ENCODE results near the gene DGKB.

DGKB gene

GRCh38 chr7:14900051-14900450 is 2.5 kb downstream of the DGKB start:
- Histone ChIP-seq H3K4me3 (ENCODE audit: low read length in 2 of 2) (no peak overlapping the region), H3K27me3 (ENCODE audit: control insufficient read depth in 1 of 2, insufficient read depth in 2 of 2, low read length in 2 of 2) (no peaks in the 10 kb centered on the region), H3K9ac (ENCODE audit: low read length in 2 of 2) (no peak overlapping the region), H3K27ac (ENCODE audit: low read length) (no peak overlapping the region), H3K4me1 (ENCODE audit: control insufficient read depth, insufficient read depth, low read length) (peaks cover 7% of the 10 kb centered on the region), H3K36me3 (ENCODE audit: control insufficient read depth in 2 of 2, insufficient read depth in 2 of 2, low read length in 2 of 2) (no peaks in the 10 kb centered on the region), H3K9me3 (ENCODE audit: control insufficient read depth in 2 of 2, low read length in 2 of 2) (no peaks in the 10 kb centered on the region)

GRCh38 chr7:14899030-14899429 is 3.5 kb downstream of the DGKB start:
- peaks cover 7% of the 10 kb centered on the region for H3K4me1 ChIP-seq (ENCODE audit: control insufficient read depth, insufficient read depth, low read length)
- no peaks in the 10 kb centered on the region for H3K9me3 ChIP-seq (ENCODE audit: control insufficient read depth in 2 of 2, low read length in 2 of 2)
- H3K9ac ChIP-seq (ENCODE audit: low read length in 2 of 2), result no peak overlapping the region
- no peaks in the 10 kb centered on the region for H3K27me3 ChIP-seq (ENCODE audit: control insufficient read depth in 1 of 2, insufficient read depth in 2 of 2, low read length in 2 of 2)
- H3K36me3 ChIP-seq (ENCODE audit: control insufficient read depth in 2 of 2, insufficient read depth in 2 of 2, low read length in 2 of 2), result no peaks in the 10 kb centered on the region
- H3K4me3 ChIP-seq (ENCODE audit: low read length in 2 of 2), result no peak overlapping the region
- H3K27ac ChIP-seq (ENCODE audit: low read length), result no peak overlapping the region

- H3K9ac ChIP-seq (ENCODE audit: low read length in 2 of 2), result no peak overlapping the region
- no peaks in the 10 kb centered on the region for H3K27me3 ChIP-seq (ENCODE audit: control insufficient read depth in 1 of 2, insufficient read depth in 2 of 2, low read length in 2 of 2)
- no peaks in the 10 kb centered on the region for H3K36me3 ChIP-seq (ENCODE audit: control insufficient read depth in 2 of 2, insufficient read depth in 2 of 2, low read length in 2 of 2)
- H3K4me3 ChIP-seq (ENCODE audit: low read length in 2 of 2), result no peak overlapping the region
- no peaks in the 10 kb centered on the region for H3K4me1 ChIP-seq (ENCODE audit: control insufficient read depth, insufficient read depth, low read length)
- no peaks in the 10 kb centered on the region for H3K9me3 ChIP-seq (ENCODE audit: control insufficient read depth in 2 of 2, low read length in 2 of 2)
- no peak overlapping the region for H3K27ac ChIP-seq (ENCODE audit: low read length)
Measured at GRCh38 chr7:14896461-14896860, 6.1 kb downstream of the DGKB start.

- Histone ChIP-seq H3K36me3 (ENCODE audit: control insufficient read depth in 2 of 2, insufficient read depth in 2 of 2, low read length in 2 of 2) (no peaks in the 10 kb centered on the region), H3K4me1 (ENCODE audit: control insufficient read depth, insufficient read depth, low read length) (no peaks in the 10 kb centered on the region), H3K27me3 (ENCODE audit: control insufficient read depth in 1 of 2, insufficient read depth in 2 of 2, low read length in 2 of 2) (no peaks in the 10 kb centered on the region), H3K4me3 (ENCODE audit: low read length in 2 of 2) (no peak overlapping the region), H3K27ac (ENCODE audit: low read length) (no peak overlapping the region), H3K9me3 (ENCODE audit: control insufficient read depth in 2 of 2, low read length in 2 of 2) (no peaks in the 10 kb centered on the region), H3K9ac (ENCODE audit: low read length in 2 of 2) (no peak overlapping the region)
Measured at GRCh38 chr7:14894826-14895225, 7.7 kb downstream of the DGKB start.

- no peak overlapping the region for H3K27ac ChIP-seq (ENCODE audit: low read length)
- H3K9me3 ChIP-seq (ENCODE audit: control insufficient read depth in 2 of 2, low read length in 2 of 2), result no peaks in the 10 kb centered on the region
- H3K9ac ChIP-seq (ENCODE audit: low read length in 2 of 2), result no peak overlapping the region
- no peak overlapping the region for H3K4me3 ChIP-seq (ENCODE audit: low read length in 2 of 2)
- no peaks in the 10 kb centered on the region for H3K27me3 ChIP-seq (ENCODE audit: control insufficient read depth in 1 of 2, insufficient read depth in 2 of 2, low read length in 2 of 2)
- H3K4me1 ChIP-seq (ENCODE audit: control insufficient read depth, insufficient read depth, low read length), result no peaks in the 10 kb centered on the region
- H3K36me3 ChIP-seq (ENCODE audit: control insufficient read depth in 2 of 2, insufficient read depth in 2 of 2, low read length in 2 of 2), result no peaks in the 10 kb centered on the region
Measured at GRCh38 chr7:14892961-14893360, 9.6 kb downstream of the DGKB start.

- H3K27ac ChIP-seq (ENCODE audit: low read length), result no peak overlapping the region
- no peak overlapping the region for H3K4me3 ChIP-seq (ENCODE audit: low read length in 2 of 2)
- no peaks in the 10 kb centered on the region for H3K36me3 ChIP-seq (ENCODE audit: control insufficient read depth in 2 of 2, insufficient read depth in 2 of 2, low read length in 2 of 2)
- H3K4me1 ChIP-seq (ENCODE audit: control insufficient read depth, insufficient read depth, low read length), result no peaks in the 10 kb centered on the region
- no peaks in the 10 kb centered on the region for H3K9me3 ChIP-seq (ENCODE audit: control insufficient read depth in 2 of 2, low read length in 2 of 2)
- no peaks in the 10 kb centered on the region for H3K27me3 ChIP-seq (ENCODE audit: control insufficient read depth in 1 of 2, insufficient read depth in 2 of 2, low read length in 2 of 2)
- no peak overlapping the region for H3K9ac ChIP-seq (ENCODE audit: low read length in 2 of 2)
Measured at GRCh38 chr7:14891289-14891688, 11.3 kb downstream of the DGKB start.

GRCh38 chr7:14888962-14889361 is 13.6 kb downstream of the DGKB start:
- no peaks in the 10 kb centered on the region for H3K4me1 ChIP-seq (ENCODE audit: control insufficient read depth, insufficient read depth, low read length)
- no peaks in the 10 kb centered on the region for H3K36me3 ChIP-seq (ENCODE audit: control insufficient read depth in 2 of 2, insufficient read depth in 2 of 2, low read length in 2 of 2)
- H3K4me3 ChIP-seq (ENCODE audit: low read length in 2 of 2), result no peak overlapping the region
- no peak overlapping the region for H3K27ac ChIP-seq (ENCODE audit: low read length)
- H3K27me3 ChIP-seq (ENCODE audit: control insufficient read depth in 1 of 2, insufficient read depth in 2 of 2, low read length in 2 of 2), result no peaks in the 10 kb centered on the region
- no peak overlapping the region for H3K9ac ChIP-seq (ENCODE audit: low read length in 2 of 2)
- H3K9me3 ChIP-seq (ENCODE audit: control insufficient read depth in 2 of 2, low read length in 2 of 2), result no peaks in the 10 kb centered on the region

- H3K4me3 ChIP-seq (ENCODE audit: low read length in 2 of 2), result no peak overlapping the region
- no peaks in the 10 kb centered on the region for H3K4me1 ChIP-seq (ENCODE audit: control insufficient read depth, insufficient read depth, low read length)
- no peak overlapping the region for H3K9ac ChIP-seq (ENCODE audit: low read length in 2 of 2)
- no peaks in the 10 kb centered on the region for H3K27me3 ChIP-seq (ENCODE audit: control insufficient read depth in 1 of 2, insufficient read depth in 2 of 2, low read length in 2 of 2)
- no peaks in the 10 kb centered on the region for H3K36me3 ChIP-seq (ENCODE audit: control insufficient read depth in 2 of 2, insufficient read depth in 2 of 2, low read length in 2 of 2)
- H3K27ac ChIP-seq (ENCODE audit: low read length), result no peak overlapping the region
- H3K9me3 ChIP-seq (ENCODE audit: control insufficient read depth in 2 of 2, low read length in 2 of 2), result no peaks in the 10 kb centered on the region
Measured at GRCh38 chr7:14886533-14886932, 16.0 kb downstream of the DGKB start.

GRCh38 chr7:14875941-14876587 is 26.5 kb downstream of the DGKB start:
- H3K9ac ChIP-seq (ENCODE audit: low read length in 2 of 2), result no peak overlapping the region

GRCh38 chr7:14871880-14872279 is 30.7 kb downstream of the DGKB start:
- H3K36me3 ChIP-seq (ENCODE audit: control insufficient read depth in 2 of 2, insufficient read depth in 2 of 2, low read length in 2 of 2), result no peaks in the 10 kb centered on the region
- no peak overlapping the region for H3K4me3 ChIP-seq (ENCODE audit: low read length in 2 of 2)
- H3K4me1 ChIP-seq (ENCODE audit: control insufficient read depth, insufficient read depth, low read length), result no peaks in the 10 kb centered on the region
- H3K9ac ChIP-seq (ENCODE audit: low read length in 2 of 2), result no peak overlapping the region
- no peak overlapping the region for H3K27ac ChIP-seq (ENCODE audit: low read length)
- no peaks in the 10 kb centered on the region for H3K27me3 ChIP-seq (ENCODE audit: control insufficient read depth in 1 of 2, insufficient read depth in 2 of 2, low read length in 2 of 2)
- H3K9me3 ChIP-seq (ENCODE audit: control insufficient read depth in 2 of 2, low read length in 2 of 2), result no peaks in the 10 kb centered on the region

More at GRCh38 chr7:14875941-14876587, 26.5 kb downstream of the DGKB start:
- no peaks in the 10 kb centered on the region for H3K36me3 ChIP-seq (ENCODE audit: control insufficient read depth in 2 of 2, insufficient read depth in 2 of 2, low read length in 2 of 2)
- no peaks in the 10 kb centered on the region for H3K9me3 ChIP-seq (ENCODE audit: control insufficient read depth in 2 of 2, low read length in 2 of 2)
- no peak overlapping the region for H3K4me3 ChIP-seq (ENCODE audit: low read length in 2 of 2)
- no peaks in the 10 kb centered on the region for H3K27me3 ChIP-seq (ENCODE audit: control insufficient read depth in 1 of 2, insufficient read depth in 2 of 2, low read length in 2 of 2)
- no peaks in the 10 kb centered on the region for H3K4me1 ChIP-seq (ENCODE audit: control insufficient read depth, insufficient read depth, low read length)
- no peak overlapping the region for H3K27ac ChIP-seq (ENCODE audit: low read length)

GRCh38 chr7:14870394-14870793 is 32.2 kb downstream of the DGKB start:
- Histone ChIP-seq H3K9me3 (ENCODE audit: control insufficient read depth in 2 of 2, low read length in 2 of 2) (no peaks in the 10 kb centered on the region), H3K4me1 (ENCODE audit: control insufficient read depth, insufficient read depth, low read length) (no peaks in the 10 kb centered on the region), H3K9ac (ENCODE audit: low read length in 2 of 2) (no peak overlapping the region), H3K36me3 (ENCODE audit: control insufficient read depth in 2 of 2, insufficient read depth in 2 of 2, low read length in 2 of 2) (no peaks in the 10 kb centered on the region), H3K27ac (ENCODE audit: low read length) (no peak overlapping the region), H3K27me3 (ENCODE audit: control insufficient read depth in 1 of 2, insufficient read depth in 2 of 2, low read length in 2 of 2) (no peaks in the 10 kb centered on the region), H3K4me3 (ENCODE audit: low read length in 2 of 2) (no peak overlapping the region)
